Measurements from ENCODE around the gene C1QTNF12.

Gene C1QTNF12

DNA sequence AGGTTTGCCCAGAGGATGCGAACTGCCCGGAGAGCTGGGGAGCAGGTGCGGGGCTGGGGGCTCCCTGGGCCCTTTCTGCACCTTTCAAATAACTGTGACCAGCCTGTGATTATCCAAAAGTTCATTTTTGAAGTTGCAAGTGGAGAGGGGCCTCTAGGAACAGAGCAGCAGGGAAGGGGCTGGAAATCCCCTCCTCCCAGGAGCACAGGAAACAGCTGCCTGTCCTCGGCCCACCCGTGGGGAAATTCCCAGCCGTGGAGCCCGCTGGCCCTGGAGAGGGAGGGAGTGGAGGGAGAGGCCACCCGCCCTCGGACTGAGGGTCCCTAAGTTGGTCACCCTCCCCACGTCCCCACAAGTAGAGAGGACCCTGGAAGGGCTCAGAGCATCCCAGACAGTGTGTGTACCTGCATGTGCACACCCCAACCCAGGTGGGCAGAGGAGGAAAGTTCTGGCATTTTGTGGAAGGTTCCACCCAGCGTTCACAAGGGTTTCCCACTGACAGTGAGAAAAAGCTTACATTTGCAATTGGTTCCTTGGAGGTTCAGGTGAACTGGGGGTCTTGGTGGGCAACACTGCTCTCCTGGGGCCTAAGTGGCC lies 31.3 kb downstream of the C1QTNF12 start:
- no peak for DNase-seq (ENCODE audit: low read depth in 2 of 2, low spot score in 1 of 2)

- DNase-seq (ENCODE audit: low read depth in 2 of 2, low spot score in 1 of 2), result no peak
These were observed 32.9 kb downstream of the C1QTNF12 start, which contains the start of gene TNFRSF4 for GRCh38 chr1:1213345-1214265. TSS of gene TNFRSF4 (minus strand) at chr1:1214153. CDS start at chr1:1214127, 26 bp downstream.

- peak in 1 of 2 donors; percentile 32 for DNase-seq (ENCODE audit: low read depth in 2 of 2, low spot score in 1 of 2)
These were observed 33.7 kb downstream of the C1QTNF12 start for GRCh38 chr1:1212780-1213344.

- DNase-seq (ENCODE audit: low read depth in 2 of 2, low spot score in 1 of 2), result no peak
These were observed 34.7 kb downstream of the C1QTNF12 start for GRCh38 chr1:1211541-1212441.

GRCh38 chr1:1210726-1211540 lies 35.6 kb downstream of the C1QTNF12 start:
- no peak for DNase-seq (ENCODE audit: low read depth in 2 of 2, low spot score in 1 of 2)

- no peak for DNase-seq (ENCODE audit: low read depth in 2 of 2, low spot score in 1 of 2)
These were observed 37.6 kb downstream of the C1QTNF12 start for GRCh38 chr1:1208713-1209433.

- DNase-seq (ENCODE audit: low read depth in 2 of 2, low spot score in 1 of 2), result no peak
These were observed 39.0 kb downstream of the C1QTNF12 start for GRCh38 chr1:1207571-1207892.

DNA sequence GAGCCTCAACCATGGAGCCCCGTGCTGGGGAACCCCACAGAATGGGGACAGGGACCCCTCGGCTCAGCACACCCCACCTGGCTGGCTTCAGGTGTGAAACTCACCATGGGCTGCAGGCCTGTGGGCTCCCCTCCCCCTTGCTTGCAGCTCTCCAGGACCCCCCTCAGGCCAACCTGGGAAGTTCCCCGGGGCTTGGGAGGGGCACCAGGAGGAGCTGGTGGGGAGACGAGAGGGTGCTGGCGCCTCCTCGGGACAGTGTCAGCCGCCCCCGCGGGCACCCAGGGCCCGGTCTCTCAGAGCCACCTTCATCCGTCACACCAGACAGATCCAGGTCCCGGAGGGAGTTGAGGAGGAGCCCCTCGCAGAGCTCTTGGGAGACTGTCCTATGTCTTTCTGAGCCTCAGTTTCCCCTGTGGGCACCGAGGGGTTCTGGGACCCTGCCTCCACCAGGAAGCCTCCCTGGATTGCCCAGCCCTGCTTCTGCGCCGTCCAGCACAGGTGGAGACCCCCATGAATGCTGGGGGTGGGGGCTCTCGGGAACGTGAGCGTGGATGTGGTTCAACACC lies 39.5 kb downstream of the C1QTNF12 start:
- DNase-seq (ENCODE audit: low read depth in 2 of 2, low spot score in 1 of 2), result no peak

GRCh38 chr1:1206376-1206965 lies 40.1 kb downstream of the C1QTNF12 start, which contains the start of gene TNFRSF18:
TSS of gene TNFRSF18 (minus strand) at chr1:1206592. CDS start at chr1:1206571, 21 bp downstream.
- no peak for DNase-seq (ENCODE audit: low read depth in 2 of 2, low spot score in 1 of 2)

- DNase-seq (ENCODE audit: low read depth in 2 of 2, low spot score in 1 of 2), result no peak
These were observed 40.6 kb downstream of the C1QTNF12 start for GRCh38 chr1:1205769-1206375.

GRCh38 chr1:1204998-1205768 lies 41.3 kb downstream of the C1QTNF12 start:
- no peak for DNase-seq (ENCODE audit: low read depth in 2 of 2, low spot score in 1 of 2)

DNA sequence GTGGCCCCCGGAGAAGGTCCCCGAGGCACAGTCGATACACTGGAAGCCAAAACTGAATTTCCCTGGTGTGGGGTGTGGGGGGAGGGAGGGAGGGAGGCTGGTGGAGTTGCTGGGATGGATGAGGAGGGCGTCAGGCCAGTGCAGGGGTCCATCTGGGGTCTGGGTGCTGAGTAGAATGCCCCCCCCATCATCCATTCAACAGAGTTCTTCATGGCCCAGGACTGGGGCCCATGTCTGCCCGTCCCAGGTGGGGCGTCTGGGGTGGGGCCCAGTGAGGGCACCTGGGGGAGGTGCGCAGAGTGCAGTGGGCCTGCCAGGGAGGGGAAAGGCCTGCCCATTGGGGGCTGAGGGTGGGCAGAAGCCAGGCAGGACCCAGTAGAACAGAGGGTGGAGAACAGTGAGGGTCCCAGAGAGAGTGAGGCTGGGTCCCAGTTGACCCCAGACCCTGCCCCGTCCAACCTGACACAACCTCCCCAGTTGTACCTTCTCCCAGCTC lies 42.0 kb downstream of the C1QTNF12 start:
- no peak for DNase-seq (ENCODE audit: low read depth in 2 of 2, low spot score in 1 of 2)

DNA sequence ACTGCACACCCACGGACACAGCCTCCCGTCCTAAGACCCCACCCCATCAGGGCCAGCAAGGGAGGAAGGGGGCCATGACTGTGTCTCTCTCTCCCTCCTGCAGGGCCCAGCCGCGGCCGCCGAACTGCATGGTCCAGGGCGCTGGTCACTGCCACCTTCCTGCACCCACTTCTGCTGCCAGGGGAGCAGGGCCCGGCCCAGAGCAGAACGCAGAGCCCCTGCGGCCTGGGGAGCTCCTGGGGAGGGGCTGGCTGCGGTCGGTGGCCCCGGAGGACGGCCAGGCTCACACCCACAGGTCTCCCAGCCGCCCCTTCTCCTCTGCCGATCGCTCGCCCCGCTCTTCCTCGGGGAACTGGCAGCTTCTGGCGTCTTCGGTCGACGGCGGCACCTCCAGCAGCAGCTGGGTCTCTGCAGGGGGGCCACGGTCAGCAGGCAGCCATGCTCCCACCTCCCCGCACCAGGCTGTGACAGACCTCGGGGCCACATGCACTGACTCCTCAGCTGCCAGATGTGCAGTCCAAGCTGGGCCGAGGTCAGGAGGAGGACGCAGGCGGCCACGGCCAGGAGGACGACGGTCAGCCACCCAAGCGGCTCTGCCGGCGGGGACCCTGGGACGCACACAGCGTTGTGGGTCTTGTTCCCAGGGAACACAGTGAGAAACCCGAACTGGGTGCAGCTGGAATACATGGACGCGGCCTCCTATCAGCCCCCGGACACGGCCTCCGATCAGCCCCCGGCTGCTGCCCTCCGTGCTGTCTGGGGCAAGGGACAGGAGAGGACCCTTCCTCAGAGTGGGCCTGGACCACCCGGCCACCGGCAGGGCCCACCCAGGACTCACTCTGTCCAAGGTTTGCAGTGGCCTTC lies 42.7 kb downstream of the C1QTNF12 start:
- no peak for DNase-seq (ENCODE audit: low read depth in 2 of 2, low spot score in 1 of 2)

- no peak for DNase-seq (ENCODE audit: low read depth in 2 of 2, low spot score in 1 of 2)
These were observed 43.5 kb downstream of the C1QTNF12 start for GRCh38 chr1:1202831-1203560.

DNA sequence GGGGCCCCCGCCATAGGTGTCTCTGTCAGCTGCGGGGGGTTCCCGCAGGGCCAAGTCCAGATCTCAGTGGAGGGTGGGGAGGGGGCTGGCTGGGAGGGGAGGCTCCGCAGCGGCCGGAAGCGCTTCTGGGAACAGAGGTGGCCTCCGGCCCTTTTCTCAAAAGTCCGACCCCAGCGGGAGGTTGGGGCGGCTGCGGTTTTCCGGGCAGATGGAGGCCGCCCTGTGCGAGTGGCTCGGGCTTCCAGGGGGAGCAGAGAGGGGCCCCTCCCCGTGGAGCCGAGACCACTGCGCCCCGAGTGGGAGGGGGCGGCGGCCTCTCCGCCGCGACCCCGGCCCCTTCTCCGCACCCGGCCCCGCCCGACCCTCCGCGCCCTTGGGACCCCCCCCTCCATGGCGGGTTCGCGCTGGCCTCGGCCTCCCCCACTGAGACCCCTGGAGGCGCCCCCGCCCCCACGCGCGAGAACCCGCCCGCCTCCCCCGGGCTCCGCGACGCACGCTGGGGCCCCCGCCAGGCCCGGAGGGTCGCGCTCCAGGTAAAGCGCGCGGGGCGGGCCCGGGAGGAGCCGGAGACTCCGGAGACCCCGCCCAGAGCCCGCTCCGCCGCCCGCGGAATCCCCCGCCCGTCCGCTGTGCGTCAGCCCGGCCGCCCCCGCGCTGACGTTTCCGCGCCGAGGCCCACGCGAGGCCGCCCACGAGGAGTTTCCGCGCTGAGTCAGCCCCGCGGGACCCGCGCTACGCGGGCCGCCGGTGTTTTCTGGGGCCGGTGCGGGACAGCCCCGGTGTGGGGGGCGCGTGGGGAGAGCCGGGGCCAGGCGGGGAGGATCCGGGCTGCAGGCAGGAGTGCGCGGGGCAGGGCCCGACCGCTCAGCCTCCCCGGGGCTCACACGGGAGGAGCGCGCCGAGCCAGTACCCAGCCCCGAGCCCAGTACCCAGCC lies 45.4 kb downstream of the C1QTNF12 start:
- peak; percentile 59 to 82 for DNase-seq (ENCODE audit: low read depth in 2 of 2, low spot score in 1 of 2)

All from stimulated activated CD8-positive, alpha-beta memory T cell treated with anti-CD3 and anti-CD28 coated beads, Interleukin-4, amount 100 ng/mL, for 1 hour (primary cell).